ENCODE results near the gene PACSIN2.

GRCh38 chr22:43015677-43016042 is 711 bp upstream of the PACSIN2 start:
- TF ChIP-seq, protein P1, sequence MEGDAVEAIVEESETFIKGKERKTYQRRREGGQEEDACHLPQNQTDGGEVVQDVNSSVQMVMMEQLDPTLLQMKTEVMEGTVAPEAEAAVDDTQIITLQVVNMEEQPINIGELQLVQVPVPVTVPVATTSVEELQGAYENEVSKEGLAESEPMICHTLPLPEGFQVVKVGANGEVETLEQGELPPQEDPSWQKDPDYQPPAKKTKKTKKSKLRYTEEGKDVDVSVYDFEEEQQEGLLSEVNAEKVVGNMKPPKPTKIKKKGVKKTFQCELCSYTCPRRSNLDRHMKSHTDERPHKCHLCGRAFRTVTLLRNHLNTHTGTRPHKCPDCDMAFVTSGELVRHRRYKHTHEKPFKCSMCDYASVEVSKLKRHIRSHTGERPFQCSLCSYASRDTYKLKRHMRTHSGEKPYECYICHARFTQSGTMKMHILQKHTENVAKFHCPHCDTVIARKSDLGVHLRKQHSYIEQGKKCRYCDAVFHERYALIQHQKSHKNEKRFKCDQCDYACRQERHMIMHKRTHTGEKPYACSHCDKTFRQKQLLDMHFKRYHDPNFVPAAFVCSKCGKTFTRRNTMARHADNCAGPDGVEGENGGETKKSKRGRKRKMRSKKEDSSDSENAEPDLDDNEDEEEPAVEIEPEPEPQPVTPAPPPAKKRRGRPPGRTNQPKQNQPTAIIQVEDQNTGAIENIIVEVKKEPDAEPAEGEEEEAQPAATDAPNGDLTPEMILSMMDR (IDR thresholded peaks at IDR 0.05; ENCODE audit: low read depth, low read length): no peak
- TF ChIP-seq POLR2A (IDR thresholded peaks at IDR 0.05; ENCODE audit: extremely low read depth, insufficient read length) (no peak), MAX (IDR thresholded peaks at IDR 0.05; ENCODE audit: low read depth, low read length) (no peak), MYC (IDR thresholded peaks at IDR 0.05; ENCODE audit: low read depth, low read length) (no peak)
